HT1080 (cell line): ENCODE results near the gene SH2B3. TPM values are rescaled to one million over a fixed set of nuclear protein-coding genes. Genes with fewer than 3 reads are reported as not detected.
A peak's percentile ranks its signal among the peaks of the same experiment; 100 is the strongest.

Source experiments
- DNase-seq: peaks from one replicate; pipeline ENCODE4 v3.0.0-alpha.2; 2015; ENCODE audit warnings: low read depth
- total RNA-seq: library from RNA; depleted of rRNA; stranded (reverse); fragments of >200 nt; shearing (Covaris generic); gene quantifications from 2 replicates; pipeline ENCODE4 v1.2.3, GENCODE V29; 2014

Gene SH2B3
- total RNA-seq, 1 experiment from 2014 or later: 69.6 TPM

DNA sequence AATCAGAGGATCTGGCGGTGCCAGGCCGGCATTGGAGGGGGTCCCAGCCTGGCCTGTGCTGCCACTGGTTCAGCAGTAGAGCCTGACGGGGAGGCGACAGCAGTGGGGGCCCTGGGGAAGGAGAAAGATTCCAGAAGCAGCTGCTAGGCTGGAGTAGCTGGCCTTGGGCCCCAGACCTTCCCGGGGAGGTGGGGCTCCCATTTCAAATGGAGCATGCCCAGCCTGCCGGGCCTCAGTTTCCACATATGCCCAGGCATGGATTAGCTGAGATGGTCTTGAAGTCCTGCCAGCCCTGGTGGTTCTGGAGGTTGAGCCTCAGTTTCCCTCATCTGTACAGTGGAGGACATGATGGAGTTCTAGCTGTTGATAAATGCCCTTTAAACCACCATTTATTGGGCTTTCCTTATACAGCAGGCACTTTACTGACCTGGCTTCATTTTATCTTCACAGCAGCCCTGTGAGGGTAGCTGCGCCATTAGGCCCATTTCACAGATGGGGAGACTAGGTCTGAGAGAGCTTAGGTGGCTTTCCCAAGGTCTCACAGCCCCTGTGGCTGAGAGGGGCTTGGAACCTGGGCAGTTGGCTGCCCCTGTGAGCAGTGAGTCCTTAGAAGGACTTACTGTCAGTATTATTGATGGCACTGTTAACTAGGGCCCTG is 21.8 kb downstream of the SH2B3 start:
- no peak for DNase-seq

DNA sequence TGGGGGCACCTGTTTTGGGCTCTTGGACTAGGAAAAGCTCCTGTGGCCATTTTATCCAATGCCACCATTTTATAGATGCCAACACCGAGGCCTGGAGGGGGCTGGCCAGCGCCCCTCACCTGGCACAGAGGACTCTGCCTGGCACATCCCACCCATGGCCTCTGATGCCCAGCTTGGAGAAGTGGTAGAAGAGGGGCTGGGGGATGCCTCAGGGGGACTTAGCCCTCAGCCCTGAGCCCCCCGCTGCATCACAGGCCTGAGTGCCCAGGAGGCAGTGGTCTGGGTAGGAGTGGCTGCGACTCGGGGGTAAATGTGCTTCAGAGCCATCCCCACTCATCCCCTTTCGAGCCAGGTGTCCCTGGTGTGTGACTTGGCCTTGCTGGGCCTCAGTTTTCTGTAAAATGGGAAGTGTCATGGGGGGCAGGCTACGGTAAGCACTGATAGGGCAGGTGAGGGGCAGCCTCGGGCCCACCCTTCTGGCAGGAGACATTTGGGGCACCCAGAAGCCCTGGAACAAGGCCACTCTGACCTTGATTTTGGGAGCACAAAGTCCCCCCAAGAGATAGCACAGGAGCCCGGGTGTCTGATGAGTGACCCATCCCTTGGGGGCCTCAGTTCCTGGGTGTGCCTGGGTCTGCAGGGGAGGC is 22.5 kb downstream of the SH2B3 start:
- DNase-seq: no peak

DNA sequence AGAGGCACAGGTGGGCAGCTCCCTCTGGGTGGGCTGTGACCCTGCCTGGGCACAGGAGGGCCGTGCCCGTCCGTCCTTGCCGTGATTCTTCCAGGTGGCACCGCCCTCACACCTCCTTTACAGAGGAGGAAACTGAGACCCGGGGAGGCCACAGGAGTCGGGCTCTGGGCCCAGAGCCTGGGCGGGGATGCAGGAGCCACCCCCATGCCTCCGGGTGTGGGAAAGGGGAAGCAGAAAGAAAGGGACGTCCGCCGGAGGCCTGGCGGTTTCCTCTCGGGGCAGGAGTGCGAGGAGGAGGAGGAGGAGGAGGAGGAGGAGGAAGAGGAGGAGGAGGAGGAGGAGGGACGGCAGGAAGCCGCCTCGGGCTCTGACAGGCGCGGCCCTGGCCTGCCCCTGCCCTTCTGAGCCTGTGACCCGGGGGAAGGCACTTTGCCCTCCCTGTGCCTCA is 23.0 kb downstream of the SH2B3 start:
- DNase-seq: no peak

DNA sequence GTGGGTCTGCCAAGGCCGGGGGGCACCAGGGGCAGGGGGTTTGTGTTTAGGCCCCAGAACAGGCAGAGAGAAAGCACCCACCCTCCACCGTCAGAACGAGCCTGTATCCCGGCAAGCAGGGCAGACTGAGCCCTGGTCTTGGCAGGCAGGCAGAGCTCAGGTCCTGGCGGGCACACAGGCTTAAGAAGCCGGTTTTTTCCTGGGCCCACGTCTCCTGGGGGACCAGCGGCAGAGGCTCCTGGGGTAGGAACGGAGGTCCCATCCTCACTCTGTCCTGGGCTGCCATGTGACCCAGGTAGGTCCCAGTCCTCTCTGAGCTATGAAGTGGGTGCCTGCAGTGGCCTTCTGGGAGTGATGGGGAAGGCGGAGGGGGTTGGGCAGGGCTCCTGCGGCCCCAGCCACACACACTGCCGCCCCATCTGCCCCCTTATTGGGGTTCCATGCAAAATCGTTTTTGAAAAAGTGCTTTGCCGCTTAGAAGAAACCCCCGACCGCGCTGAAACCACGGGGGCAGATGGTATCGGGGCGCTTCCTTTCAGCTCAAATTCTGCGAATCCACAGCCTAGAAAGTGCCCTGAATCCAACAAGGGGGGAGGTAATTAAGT is 24.2 kb downstream of the SH2B3 start:
- no peak for DNase-seq

DNA sequence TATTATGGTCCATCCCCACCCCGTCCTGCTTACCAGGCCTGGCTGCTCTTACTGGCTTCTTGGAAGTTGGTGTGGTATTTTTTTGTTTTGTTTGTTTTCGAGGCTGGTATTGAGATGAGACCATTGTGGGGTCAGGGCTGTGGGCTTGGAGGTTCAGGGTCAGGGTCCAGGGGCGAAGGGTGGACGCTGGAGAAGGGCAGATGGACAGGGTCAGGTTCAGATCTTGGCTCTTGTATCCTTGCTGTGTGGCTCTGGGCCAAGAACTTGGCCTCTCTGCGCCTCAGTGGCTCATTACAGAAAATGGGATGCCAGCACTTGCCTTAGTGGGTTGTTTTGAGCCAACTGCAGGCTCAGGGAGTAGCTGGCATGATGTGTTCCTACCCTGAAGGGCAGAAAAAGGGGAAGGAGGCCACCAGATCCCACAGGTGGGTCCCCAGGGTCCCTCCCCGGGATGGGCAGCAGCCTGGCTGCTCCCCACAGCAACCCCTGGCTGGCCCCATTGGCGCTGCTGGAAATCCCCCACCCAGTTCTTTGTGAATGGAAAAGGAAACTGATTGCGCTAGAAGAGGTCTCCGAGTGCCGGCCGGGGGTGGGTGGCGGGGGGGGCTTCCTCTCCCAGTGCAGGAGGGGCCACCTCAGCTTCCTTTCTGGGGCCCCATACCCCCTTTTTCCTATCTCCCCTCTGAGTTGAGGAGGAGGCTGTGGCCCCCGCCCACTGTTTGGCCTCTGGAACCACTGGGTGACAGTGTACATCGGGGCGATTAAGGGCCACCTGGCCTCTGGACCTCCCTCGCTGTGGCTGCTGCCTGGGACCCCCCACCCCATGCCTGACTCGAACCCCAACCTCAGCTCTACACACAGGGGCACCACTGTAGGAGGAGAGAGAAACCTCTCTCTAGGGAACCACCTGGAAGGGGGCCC is 25.0 kb downstream of the SH2B3 start:
- DNase-seq: no peak

DNA sequence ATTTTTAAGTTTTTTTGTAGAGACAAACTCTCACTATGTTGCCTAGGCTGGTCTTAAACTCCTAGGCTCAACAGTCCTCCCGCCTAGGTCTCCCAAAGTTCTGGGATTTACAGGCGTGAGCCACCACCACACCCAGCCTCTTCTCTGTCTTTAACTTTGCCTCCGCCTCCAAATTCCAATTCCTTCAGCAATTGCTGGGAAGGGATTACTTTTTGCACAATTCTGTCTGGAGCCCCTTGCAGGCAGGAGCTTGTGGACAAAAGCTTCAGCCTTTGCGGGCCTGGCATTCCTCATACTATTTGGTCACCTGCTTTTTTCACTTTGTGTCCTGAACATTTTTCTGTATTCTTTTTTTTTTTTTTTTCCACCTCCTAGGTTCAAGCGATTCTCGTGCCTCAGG is 26.0 kb downstream of the SH2B3 start:
- no peak for DNase-seq

DNA sequence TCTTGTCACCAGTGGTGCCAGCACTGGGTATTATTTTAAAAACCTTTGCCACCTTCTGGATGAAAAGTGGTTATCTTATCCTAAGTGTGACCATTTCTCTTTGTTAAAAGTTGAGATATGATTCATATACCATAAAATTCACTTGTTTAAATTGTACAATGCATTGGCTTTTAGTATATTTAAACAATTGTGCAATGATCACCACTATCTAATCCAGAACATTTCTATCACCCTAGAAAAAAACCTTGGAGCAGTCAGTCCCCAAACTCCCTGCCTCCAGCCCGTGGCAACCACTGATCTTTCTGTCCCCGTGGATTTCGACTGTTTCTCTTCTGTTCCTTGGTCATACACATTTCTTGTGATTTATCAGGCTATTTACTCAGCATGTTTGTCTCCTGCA is 28.3 kb downstream of the SH2B3 start:
- DNase-seq: no peak

DNA sequence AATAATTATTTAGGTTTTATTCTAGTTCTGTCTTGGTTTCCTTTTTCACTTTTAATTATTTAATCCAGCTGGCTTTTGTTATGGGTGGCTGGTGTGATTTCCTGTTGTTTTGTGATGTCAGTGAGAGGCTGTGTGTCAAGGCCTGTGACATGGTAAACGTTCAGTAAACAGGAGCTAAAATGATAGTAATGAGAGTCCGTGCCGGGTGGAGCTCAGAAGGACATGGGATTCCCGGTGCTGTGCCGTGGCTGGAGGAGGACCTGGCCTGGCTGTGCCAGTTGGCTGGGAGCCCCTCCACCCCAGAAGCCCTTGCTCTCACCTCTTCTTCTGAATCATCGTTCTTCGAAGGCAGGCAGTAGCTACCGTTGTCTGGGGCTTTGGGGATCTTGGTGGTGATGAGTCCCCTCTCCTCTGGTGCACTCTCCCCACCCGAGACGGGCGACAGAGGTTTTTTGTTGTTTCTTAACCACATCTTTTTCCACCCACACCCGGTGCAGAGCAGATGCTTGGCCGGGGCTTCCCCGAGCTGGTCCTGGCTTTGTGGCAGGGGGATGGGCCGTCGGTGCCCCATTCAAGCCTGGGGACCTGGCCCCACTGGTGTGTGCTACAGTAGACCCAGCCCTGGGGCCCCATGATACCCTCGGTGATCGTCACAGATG is 29.1 kb downstream of the SH2B3 start:
- no peak for DNase-seq

DNA sequence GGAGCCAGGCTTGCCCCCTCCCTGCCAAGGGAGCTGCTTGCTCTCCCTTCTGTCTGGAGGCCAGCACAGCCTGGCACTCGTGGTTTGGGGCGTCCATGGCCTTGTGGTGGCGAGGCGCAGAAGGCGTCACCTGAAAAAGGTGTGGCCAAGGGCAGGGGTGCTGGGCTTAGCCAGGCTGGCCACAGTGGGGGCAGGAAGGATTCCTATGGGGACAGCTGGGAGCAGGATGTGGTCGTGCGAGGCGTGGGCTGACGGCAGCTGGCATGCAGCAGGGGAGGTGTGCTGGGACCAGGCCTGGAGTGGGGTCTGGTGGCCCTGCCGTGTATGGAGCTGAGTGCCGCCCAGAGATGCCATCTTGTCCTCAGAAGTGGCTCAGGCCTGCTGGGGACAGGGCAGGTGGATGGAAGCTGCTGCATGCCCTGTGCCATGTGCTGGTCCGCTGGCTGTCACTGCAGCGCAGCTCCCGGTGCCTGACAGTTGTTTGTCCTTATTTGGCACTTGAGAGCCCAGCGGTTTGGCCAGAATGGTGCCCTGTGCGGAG is 30.0 kb downstream of the SH2B3 start:
- peak; percentile 34 for DNase-seq

DNA sequence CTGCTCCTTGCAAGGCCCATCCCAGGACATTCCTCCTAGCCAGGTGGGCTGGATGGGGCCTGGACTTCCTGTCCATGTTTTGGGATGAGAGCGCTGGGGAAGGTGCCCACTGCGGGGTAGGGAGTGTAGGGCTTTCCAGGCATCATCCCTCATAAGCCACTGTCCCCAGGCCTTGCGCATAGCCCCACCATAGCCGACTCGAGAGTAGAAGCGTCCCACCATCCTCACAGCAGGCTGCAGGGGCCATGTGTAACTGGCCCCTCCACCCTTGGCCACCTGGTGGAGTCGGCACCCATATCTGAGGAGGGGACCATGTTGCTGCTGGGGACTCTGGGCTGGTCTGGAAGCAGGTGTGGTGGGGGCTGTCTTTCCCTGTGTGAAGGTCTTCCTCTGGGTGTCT is 30.5 kb downstream of the SH2B3 start:
- no peak for DNase-seq

DNA sequence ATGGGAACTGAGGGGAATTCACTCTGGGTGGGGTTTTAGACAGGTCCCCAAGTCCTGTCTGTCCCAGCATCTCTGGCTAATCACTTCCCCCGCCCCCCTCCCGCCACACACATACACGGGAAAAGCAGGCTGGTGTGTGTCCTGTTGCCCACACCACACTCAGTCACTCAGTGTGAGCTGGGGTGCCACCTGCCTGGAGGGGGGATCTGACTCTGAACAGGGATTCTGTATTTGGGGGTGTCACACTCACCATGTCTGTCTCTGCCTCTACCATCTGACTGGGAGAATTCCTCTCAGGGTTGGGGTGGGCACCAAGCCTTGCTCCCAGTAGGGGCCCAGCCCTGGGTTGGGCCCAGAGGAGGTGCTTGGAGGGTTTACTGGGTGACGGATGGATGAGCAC is 31.1 kb downstream of the SH2B3 start:
- no peak for DNase-seq

DNA sequence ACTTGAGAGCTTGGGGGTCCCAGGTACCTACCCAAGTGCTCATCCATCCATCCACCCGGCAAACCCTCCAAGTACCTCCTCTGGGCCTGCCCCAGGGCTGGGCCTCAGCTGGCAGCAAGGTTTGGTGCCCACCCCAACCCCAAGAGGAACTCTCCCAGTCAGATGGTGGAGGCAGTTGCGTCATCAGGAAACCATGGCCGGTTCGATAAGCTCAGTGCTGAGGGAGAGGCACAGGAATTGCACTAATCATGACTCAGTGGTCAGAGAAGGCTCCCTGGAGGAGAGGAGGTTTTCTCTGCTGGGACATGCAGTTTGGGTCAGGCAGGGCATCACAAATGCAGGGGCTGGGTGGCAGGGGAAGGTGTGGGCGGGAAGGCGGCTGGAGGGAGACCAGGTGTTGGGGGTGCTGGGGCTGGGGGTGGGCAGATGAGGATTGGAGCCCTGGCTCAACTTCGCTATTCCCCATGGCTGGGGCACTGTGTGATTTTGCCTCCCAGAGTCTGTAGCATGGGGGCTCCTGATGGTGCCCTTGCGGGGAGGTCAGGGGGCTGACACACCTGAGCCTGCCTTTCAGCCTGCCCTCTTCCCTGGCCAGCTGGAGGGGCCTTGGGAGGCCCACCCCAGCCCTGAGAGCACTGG is 32.2 kb downstream of the SH2B3 start:
- DNase-seq: peak; percentile 88

DNA sequence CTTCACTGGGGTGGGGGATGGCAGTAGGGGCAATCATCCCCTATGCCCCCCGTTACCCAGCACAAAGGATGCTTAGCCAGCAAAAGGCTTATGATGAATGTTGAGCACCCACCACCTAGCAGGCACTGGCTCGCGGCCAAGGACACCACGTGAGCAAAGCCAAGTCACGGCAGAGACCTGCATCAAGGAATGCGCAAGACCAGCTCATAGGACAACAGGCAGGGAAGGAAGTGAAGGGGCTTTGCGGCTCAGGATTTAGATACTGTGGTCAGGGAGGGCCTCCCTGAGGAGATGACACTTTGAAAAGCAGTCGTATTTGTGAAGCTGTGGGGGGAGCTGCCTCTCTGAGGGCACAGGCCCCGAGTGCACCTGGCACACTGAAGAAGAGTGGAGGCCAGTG is 32.8 kb downstream of the SH2B3 start:
- peak; percentile 93 for DNase-seq

DNA sequence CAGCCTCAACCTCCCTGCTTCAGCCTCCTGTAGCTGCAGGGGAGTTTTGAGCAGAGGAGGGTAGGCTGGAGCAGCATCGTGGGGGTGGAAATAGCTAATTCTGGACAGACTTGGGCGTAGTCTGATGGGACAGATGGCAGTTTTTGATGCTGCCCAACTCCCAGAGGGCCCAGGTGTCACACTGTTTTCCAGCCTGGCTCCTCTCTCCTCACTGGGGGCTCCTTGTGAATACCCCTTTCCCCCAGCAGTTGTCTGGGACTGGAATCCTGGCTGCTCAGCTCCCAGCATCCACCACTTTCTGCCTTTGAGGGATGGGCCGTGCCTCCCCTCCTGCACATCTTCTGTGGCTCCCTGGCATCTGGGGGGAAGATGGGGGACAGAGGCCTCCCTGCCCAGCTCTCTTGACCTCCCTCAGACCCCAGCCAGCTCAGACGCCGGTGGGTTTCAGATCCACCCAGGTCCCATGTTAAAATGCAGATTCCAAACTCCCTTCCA is 34.0 kb downstream of the SH2B3 start:
- DNase-seq: no peak

DNA sequence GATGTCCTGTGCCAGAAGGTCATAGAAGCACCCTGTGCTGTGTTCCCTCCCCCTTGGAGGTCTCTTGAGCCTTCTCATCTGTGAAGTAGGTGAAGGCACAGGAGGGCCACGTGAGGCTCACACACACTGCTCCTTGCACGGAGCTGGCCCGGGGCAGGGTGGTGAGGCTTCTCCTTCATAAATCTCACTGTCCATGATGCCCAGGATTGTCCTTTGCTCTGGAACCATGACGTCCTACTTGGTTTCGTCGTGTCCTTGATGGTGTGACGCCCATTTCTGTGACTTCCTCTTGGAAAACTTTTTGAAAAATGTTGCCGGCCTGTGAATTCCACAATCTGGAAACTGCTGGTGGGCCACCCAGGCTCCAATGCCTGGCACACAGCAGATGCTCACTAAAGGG is 34.4 kb downstream of the SH2B3 start:
- DNase-seq: no peak

DNA sequence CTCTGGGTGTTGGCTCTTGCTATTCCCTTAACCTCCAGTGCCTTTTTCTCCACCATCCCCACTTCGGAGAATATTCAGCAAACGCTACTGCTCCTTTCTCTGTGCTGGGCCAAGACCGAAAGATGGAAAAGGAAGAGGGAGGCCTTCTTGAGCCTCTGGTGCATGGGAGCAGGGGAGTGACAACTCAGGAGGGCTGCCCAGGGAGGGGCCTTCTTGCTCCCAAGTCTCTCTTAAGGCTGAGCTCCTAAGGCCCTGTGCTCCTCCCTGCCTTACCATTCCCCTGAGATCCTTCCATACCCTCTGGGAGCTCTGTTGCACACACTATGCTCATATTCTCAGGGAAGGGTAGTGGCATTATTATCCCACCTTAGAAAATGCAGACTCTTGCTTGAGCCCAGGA is 34.9 kb downstream of the SH2B3 start:
- no peak for DNase-seq

DNA sequence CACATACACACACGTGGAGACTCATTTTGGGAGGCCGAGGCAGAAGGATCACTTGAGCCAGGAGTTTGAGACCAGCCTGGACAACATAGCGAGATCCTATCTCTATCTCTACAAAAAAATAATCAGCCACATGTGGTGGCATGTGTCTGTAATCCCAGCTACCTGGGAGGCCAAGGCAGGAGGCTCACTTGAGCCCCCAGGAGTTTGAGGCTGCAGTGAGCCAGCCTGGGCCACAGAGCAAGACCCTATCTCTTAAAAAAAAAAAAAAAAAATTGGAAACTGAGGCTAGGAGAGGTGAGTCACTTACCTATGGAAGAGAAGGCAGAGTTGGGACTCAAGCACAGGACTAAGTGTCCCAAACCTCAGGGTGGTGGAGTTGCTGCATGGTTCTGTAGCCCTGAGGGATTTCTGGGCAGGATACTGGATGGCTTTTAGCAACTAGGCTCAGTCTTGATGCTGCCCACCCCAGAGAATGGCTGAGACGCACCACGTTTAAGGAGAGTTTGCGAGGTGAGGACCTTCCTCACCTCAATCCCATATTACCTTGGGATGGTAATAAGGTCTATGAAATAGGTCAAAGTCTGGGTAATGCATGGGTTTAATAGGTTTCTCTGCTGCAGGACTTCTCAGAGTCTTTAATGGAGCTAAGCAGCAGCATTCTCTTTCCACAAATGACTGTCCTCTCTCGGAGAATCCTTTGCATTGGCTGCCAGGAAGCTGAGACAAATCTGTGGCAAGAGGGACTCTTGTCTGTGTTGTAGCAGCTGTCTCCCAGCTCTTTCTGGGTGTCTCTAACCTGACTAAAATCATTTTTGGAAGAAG is 35.6 kb downstream of the SH2B3 start:
- no peak for DNase-seq

DNA sequence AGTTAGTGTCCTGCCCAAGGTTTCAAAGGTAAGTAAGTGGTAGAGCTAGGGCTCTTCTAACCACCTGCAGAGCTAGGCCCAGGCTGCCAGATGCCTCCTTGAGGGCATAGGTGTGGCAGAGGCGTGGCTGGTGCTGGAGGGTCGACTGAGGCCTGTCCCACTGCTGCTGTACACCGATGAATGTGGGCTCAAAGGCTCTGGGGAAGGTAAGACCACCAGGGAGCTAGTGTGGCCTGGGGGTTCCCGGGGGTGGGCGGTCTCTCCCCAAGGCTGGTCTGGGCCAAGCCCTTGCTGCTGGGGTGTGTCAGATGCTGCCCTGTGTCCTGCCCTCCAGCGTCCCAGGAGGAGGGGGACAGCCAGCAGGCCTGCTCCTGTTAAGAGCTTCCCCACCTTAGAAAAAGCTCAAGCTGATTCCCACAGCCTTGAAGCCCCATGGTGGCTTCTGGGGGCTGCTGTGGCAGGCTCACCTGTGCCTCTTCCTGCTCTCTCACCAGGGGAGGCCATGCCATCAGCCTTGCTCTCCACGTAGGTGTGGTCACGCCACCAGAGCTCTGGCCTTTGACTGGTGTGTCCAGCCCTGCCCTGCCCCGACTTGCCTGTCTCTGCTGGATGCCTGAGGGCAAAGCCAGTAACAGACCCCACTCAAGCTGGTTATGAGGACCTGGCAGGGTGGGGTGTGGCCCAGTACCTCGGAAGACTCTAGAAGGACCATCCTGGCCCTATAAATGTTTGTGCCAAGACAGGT is 36.8 kb downstream of the SH2B3 start:
- no peak for DNase-seq

DNA sequence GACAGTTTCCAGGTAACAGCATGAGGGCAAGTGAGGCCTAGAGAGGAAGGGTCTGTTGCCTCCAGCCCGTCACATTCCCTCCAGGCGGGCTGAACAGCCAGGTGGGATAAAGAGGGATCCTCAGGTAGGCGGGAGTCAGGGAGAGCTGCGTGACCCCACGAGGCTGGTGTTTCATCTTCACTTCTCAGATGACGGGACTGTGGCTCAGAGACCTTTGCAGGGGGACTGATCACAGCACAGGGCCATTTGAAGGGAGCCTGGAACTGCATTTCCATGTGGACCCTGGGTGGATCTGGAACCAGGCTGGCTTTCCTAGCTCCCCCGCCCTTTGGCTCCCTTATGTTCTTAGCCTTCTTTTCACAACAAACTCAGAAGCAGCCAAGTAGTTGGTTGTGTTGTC is 37.4 kb downstream of the SH2B3 start:
- no peak for DNase-seq
